Panc1 (cell line): ENCODE data around the gene MTHFR. TPM values are rescaled to one million over a fixed set of nuclear protein-coding genes. Genes with fewer than 3 reads are reported as not detected.

Experiments used
- ATAC-seq: fragments of 200-7000 bp; cut with Tn5 transposase; 2 replicates; pipeline ENCODE4 v1.9.1; 2020; ENCODE audit warnings: mild to moderate bottlenecking, moderate library complexity
- BruUV-seq: library from RNA; stranded (reverse); fragments of 400-500 nt; replicated peaks from 2 replicates; lab custom pipeline; 2021; lab: Mats Ljungman, UMichigan
- CTCF ChIA-PET: fragments of 300-600 bp; sonication (Branson Sonifier 250); formaldehyde crosslinking; loops from one replicate; lab custom pipeline; 2022; ENCODE audit warnings: antibody characterized with exemption; lab: Charles Lee
- POLR2A ChIA-PET: fragments of 300-600 bp; sonication (Branson Sonifier 250); formaldehyde crosslinking; loops from one replicate; lab custom pipeline; 2022; ENCODE audit warnings: antibody characterized with exemption; lab: Charles Lee
- DNase-seq: peaks from one replicate; pipeline ENCODE4 v3.0.0-alpha.2; 2010; ENCODE audit warnings: low read depth, low spot score
- H3K27ac ChIP-seq: 2 replicates; pipeline ENCODE4 v1.5.1; 2011; ENCODE audit warnings: mild to moderate bottlenecking, low read length, inconsistent platforms
- H3K27me3 ChIP-seq: fragments of 200-500 bp; sonication (Bioruptor generic); 2 replicates; pipeline ENCODE4 v1.6.0; 2014; ENCODE audit warnings: low read length, inconsistent platforms; ENCODE audit not compliant: control insufficient read depth, insufficient read depth
- H3K36me3 ChIP-seq: fragments of 200-500 bp; sonication (Bioruptor generic); 2 replicates; pipeline ENCODE4 v1.5.1; 2014; ENCODE audit warnings: inconsistent platforms, mild to moderate bottlenecking, low read length, moderate library complexity; ENCODE audit not compliant: control insufficient read depth, insufficient read depth
- H3K4me1 ChIP-seq: 2 replicates; pipeline ENCODE4 v1.5.1; 2011; ENCODE audit warnings: inconsistent platforms, mild to moderate bottlenecking, low read length, moderate library complexity; ENCODE audit not compliant: control insufficient read depth, insufficient read depth
- H3K4me3 ChIP-seq, 2 experiments: 2 replicates each; pipeline ENCODE4 v1.5.1; 2011 to 2012; ENCODE audit warnings: low read depth in 2 of 2, low read length in 2 of 2, mild to moderate bottlenecking in 2 of 2, inconsistent platforms in 1 of 2, moderate library complexity in 1 of 2
- H3K9me3 ChIP-seq: fragments of 200-500 bp; sonication (Bioruptor generic); 2 replicates; pipeline ENCODE4 v1.5.1; 2014; ENCODE audit warnings: low read depth, mild to moderate bottlenecking, inconsistent platforms, low read length, moderate library complexity; ENCODE audit not compliant: control insufficient read depth, insufficient read depth
- POLR2AphosphoS5 ChIP-seq: IDR thresholded peaks from 2 replicates; pipeline ENCODE4 v1.6.1; 2012; ENCODE audit warnings: mild to moderate bottlenecking, low read depth, low read length, moderate library complexity
- SIN3A ChIP-seq: IDR thresholded peaks from 2 replicates; pipeline ENCODE4 v1.6.1; 2012; ENCODE audit warnings: low read depth, mild to moderate bottlenecking, low read length, moderate library complexity, borderline replicate concordance; ENCODE audit not compliant: insufficient read depth
- TCF7L2 ChIP-seq: IDR thresholded peaks from 2 replicates; pipeline ENCODE4 v1.6.1; 2011; ENCODE audit warnings: mild to moderate bottlenecking, low read depth, low read length, inconsistent platforms
- in situ Hi-C: cut with HindIII; loops from 2 replicates; pipeline ENCODE4 v1.10.0; 2016; ENCODE audit warnings: low sequenced_read_pairs, low pct_unique_long_range_greater_than_20kb
- intact Hi-C: fragments of 100-400 bp; cut with micrococcal nuclease; formaldehyde crosslinking; loops from one replicate; pipeline ENCODE4 v1.10.0; 2022; ENCODE audit not compliant: unreplicated experiment
- total RNA-seq: library from RNA; stranded (reverse); gene quantifications from one replicate; pipeline ENCODE4 v1.2.1, GENCODE V29; 2021; ENCODE audit not compliant: unreplicated experiment
- TF ChIP-seq, protein P1 (sequence below), 2 experiments: IDR thresholded peaks; 2 replicates each; pipeline ENCODE4 v1.6.1; 2011 to 2012; ENCODE audit warnings: low read depth in 2 of 2, control low read depth in 1 of 2, low read length in 1 of 2, mild to moderate bottlenecking in 1 of 2, moderate library complexity in 1 of 2; ENCODE audit not compliant: insufficient read depth in 1 of 2
- TF ChIP-seq, protein P2 (sequence below): fragments of 450-650 bp; IDR thresholded peaks from 2 replicates; pipeline ENCODE4 v1.5.1; 2017; ENCODE audit warnings: mild to moderate bottlenecking

MTHFR gene
- total RNA-seq, 1 experiment from 2014 or later = 37.4 TPM

DNA sequence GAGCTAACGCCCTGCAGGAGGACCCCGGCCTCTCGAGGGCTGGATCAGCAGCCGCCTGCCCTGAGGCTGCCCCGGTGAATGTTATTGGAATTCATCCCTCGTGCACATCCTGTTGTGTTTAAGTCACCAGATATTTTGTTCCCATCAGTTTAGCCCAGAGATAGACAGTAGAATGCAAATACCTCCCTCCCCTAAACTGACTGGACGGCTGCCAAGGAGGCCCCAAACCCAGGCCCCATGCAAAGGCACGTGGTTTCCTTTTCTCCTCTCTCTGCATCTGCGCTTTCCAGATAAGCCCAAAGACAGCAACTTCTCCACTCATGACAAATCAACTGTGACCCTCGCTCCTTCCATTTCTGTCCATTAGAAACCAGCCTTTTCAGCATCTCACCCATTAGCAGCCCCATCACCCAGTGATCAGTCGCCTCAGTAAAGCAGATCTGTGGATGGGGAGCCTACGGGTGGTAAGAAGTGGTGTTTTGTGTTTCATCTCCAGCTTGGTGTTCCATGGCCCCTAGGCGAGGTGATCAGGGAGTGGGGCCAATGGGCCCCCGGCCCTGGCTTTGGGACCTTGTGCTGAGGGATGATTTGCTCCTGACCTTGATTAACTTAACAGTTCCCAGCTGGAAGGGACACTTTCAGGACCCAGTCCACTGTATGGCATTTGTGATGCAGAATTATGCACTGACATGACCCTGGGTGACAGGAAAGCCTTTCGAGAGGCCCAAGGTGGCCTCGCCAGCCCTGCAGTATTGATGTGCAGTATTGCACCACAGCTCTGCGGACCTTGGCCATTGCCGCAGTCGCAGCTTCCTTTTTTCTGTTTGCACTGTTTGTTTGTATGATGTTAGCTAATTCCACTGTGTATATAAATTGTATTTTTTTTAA is 36.6 kb upstream of the MTHFR start:
- POLR2A ChIA-PET = no interaction called here
- Histone ChIP-seq H3K4me1 (no peaks in the 10 kb centered on the region), H3K36me3 (peaks cover 14% of the 10 kb centered on the region), H3K27ac (no peak overlapping the region), H3K4me3 (no peak overlapping the region), H3K27me3 (no peaks in the 10 kb centered on the region), H3K9me3 (no peaks in the 10 kb centered on the region)
- in situ Hi-C loops (no loop called here), intact Hi-C loops (no loop called here)
- CTCF ChIA-PET = no interaction called here
- no TSS peak for BruUV-seq
- ATAC-seq = no peak
- TF ChIP-seq SIN3A = no peak
- TF ChIP-seq POLR2AphosphoS5 = no peak
- TF ChIP-seq, protein P1, sequence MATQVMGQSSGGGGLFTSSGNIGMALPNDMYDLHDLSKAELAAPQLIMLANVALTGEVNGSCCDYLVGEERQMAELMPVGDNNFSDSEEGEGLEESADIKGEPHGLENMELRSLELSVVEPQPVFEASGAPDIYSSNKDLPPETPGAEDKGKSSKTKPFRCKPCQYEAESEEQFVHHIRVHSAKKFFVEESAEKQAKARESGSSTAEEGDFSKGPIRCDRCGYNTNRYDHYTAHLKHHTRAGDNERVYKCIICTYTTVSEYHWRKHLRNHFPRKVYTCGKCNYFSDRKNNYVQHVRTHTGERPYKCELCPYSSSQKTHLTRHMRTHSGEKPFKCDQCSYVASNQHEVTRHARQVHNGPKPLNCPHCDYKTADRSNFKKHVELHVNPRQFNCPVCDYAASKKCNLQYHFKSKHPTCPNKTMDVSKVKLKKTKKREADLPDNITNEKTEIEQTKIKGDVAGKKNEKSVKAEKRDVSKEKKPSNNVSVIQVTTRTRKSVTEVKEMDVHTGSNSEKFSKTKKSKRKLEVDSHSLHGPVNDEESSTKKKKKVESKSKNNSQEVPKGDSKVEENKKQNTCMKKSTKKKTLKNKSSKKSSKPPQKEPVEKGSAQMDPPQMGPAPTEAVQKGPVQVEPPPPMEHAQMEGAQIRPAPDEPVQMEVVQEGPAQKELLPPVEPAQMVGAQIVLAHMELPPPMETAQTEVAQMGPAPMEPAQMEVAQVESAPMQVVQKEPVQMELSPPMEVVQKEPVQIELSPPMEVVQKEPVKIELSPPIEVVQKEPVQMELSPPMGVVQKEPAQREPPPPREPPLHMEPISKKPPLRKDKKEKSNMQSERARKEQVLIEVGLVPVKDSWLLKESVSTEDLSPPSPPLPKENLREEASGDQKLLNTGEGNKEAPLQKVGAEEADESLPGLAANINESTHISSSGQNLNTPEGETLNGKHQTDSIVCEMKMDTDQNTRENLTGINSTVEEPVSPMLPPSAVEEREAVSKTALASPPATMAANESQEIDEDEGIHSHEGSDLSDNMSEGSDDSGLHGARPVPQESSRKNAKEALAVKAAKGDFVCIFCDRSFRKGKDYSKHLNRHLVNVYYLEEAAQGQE (IDR thresholded peaks at IDR 0.05; ENCODE audit: insufficient read depth in 1 of 2, low read depth in 2 of 2, low read length in 1 of 2) = no peak
- no peak for TF ChIP-seq TCF7L2
- TF ChIP-seq, protein P2, sequence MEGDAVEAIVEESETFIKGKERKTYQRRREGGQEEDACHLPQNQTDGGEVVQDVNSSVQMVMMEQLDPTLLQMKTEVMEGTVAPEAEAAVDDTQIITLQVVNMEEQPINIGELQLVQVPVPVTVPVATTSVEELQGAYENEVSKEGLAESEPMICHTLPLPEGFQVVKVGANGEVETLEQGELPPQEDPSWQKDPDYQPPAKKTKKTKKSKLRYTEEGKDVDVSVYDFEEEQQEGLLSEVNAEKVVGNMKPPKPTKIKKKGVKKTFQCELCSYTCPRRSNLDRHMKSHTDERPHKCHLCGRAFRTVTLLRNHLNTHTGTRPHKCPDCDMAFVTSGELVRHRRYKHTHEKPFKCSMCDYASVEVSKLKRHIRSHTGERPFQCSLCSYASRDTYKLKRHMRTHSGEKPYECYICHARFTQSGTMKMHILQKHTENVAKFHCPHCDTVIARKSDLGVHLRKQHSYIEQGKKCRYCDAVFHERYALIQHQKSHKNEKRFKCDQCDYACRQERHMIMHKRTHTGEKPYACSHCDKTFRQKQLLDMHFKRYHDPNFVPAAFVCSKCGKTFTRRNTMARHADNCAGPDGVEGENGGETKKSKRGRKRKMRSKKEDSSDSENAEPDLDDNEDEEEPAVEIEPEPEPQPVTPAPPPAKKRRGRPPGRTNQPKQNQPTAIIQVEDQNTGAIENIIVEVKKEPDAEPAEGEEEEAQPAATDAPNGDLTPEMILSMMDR = no peak
- no peak for DNase-seq

DNA sequence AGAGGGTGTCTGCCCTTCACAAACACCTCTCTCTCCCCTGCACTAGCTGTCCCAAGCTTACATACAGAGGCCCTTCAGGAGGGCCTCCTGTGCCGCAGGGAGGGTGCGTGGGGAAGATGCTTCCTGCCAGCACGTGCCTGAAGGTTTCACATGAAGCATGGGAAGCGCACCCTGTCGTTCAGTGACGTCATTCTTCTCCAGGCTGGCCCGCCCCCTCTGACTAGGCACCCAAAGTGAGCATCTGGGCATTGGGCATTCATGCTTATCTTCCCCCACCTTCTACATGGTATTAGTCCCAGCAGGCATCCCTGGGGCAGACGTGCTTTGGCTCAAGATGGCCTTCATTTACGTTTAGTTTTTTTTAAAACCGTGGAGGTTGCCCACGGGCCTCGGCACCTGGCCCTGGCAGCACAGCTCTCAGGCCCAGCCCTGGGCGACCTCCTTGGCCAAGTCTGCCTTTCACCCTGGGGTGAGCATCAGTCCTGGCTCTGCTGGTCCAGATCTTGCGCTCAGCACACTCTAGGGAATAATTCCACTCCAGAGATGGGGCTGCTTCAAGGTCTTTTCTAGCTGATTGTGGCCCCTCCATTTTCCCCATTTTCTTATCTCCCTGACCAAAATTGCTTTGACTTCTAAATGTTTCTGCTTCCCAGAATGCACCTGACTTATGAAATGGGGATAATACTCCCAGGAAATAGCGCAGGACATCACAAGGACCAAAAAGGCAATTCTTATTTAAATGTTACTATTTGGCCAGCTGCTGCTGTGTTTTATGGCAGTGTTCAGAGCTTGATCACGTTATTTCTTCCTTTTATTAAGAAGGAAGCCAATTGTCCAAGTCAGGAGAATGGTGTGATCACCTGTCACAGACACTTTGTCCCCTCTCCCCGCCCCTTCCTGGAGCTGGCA is 35.7 kb upstream of the MTHFR start:
- no peaks in the 10 kb centered on the region for H3K9me3 ChIP-seq
- DNase-seq (no peak), ATAC-seq (no peak)
- TSS peak; percentile 48 for BruUV-seq
- POLR2A ChIA-PET = no interaction called here
- H3K36me3 ChIP-seq = peaks cover 14% of the 10 kb centered on the region
- intact Hi-C loops (no loop called here), in situ Hi-C loops (no loop called here)
- CTCF ChIA-PET = no interaction called here
- H3K4me3 ChIP-seq = no peak overlapping the region
- H3K27me3 ChIP-seq = no peaks in the 10 kb centered on the region
- no peaks in the 10 kb centered on the region for H3K4me1 ChIP-seq
- TF ChIP-seq, protein P1 (IDR thresholded peaks at IDR 0.05; ENCODE audit: insufficient read depth in 1 of 2, low read depth in 2 of 2, low read length in 1 of 2) = no peak
- TF ChIP-seq SIN3A (no peak), POLR2AphosphoS5 (no peak), TCF7L2 (no peak)
- TF ChIP-seq, protein P2 = no peak
- no peak overlapping the region for H3K27ac ChIP-seq
